Activated CD8-positive, alpha-beta memory T cell treated with anti-CD3 and anti-CD28 coated beads for 24 hours (primary cell): ENCODE results near the gene IPO13.

ENCODE experiments used
- DNase-seq: peaks from one replicate; pipeline ENCODE4 v3.0.0-alpha.2; 2020

The IPO13 gene

DNA sequence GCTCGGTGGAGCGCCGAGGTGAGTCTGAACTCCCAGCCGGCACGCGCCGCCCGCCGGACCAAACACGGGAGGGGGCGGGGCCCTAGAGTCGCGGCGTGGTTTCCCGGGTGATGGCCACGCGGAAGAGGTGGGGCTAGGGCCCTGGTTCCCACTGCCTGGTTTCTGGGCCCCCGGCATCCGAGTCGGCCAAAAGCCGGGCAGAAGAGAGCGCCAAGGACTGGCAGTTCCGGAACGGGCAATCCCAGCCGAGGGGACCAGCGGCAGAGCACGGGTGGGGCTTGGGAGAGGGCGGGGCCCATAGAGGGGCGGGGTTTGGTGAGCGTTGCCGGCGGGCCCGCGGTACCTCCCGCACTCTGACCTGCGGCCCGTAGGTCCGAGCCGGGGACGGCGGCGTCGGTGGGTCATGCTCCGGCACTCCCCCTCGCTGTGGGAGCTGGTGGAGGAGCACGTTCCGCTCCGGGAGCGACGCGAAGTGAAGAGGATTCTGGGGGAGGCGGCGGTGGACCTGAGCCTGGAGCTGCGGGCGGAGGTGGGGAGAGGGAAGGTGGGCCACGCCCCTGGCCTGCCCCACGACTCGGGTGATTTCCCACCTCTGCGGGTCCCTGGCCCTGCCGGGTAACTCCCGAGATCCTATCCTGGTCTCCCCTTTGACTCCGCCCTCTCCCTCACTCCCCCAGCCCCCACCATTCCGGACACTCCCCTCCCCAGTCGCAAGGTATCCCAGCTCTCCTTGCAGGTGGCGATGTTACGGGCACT, 44.9 kb downstream of the IPO13 start, which contains the start of gene CCDC24:
TSS of gene CCDC24 (plus strand) at position 124 of the 756 bp plus-strand sequence. CDS start at position 404, 280 bp downstream.
- peak; percentile 92 for DNase-seq

DNA sequence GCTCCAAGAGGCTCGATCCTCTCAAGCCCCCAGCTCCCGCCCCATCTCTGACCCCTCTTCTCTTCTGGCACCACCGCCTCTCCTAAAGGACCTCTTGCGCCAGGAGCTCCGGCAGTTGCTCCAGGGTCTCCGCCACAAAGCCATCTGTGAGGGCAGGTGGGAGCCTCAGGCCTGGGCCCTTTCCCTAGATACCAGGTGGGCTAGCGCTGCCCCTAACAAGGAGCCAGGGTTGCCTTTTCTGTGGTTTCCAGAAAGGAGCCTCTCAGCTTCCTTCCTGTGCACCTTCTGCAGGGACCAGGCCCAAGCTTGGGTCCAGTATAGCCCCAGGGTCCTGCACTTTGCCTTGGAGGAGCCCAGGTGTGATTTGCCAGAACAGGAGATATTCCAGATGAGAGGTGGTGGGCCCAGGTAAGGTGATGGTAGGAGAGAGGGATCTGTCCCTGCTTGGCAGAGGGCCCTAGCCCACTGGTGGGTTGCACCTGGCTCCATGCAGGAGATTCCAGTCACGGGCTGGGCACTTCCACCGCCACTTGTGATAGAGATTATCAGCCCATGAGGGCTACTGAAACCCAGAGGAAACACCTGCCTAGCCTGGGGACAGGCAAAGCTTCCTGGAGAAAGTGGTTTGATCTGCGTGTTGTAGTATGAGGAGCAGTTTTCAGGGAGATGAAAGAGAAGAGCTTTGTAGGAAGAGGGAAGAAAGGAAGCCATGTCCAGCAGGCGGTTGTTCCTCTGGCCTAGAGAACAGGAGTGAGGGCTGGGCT, 45.7 kb downstream of the IPO13 start:
- DNase-seq = no peak

DNA sequence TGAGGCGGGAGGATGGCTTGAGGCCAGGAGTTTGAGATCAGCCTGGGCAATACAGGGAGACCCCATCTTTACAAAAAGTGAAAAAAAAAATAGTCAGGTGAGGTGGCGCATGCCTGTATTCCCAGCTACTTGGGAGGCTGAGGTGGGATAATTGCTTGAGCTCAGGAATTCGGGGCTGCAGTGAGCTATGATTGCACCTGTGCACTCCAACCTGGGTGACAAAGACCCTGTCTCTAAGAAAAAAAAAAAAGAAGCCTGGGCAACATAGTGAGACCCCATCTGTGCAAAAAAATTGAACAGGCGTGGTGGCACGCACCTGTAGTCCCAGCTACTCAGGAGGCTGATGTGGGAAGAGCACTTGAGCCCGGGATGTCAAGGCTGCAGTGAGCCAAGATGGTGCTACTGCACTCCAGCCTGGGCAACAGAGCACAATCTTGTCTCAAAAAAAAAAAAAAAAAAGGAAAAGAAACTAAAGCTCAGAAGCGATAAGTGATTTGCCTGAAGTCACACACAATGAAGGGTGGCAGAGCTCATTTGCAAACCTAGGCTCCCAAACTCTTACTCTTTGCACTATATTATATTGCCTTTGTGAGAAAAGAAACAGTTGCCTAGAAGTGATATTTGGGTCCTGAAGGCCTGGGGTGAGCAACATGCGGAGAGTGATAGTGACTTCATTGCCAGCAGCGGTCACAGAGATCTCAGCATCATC, 46.6 kb downstream of the IPO13 start:
- no peak for DNase-seq

GRCh38 chr1:43994071-43994470, 47.3 kb downstream of the IPO13 start:
- DNase-seq = no peak

DNA sequence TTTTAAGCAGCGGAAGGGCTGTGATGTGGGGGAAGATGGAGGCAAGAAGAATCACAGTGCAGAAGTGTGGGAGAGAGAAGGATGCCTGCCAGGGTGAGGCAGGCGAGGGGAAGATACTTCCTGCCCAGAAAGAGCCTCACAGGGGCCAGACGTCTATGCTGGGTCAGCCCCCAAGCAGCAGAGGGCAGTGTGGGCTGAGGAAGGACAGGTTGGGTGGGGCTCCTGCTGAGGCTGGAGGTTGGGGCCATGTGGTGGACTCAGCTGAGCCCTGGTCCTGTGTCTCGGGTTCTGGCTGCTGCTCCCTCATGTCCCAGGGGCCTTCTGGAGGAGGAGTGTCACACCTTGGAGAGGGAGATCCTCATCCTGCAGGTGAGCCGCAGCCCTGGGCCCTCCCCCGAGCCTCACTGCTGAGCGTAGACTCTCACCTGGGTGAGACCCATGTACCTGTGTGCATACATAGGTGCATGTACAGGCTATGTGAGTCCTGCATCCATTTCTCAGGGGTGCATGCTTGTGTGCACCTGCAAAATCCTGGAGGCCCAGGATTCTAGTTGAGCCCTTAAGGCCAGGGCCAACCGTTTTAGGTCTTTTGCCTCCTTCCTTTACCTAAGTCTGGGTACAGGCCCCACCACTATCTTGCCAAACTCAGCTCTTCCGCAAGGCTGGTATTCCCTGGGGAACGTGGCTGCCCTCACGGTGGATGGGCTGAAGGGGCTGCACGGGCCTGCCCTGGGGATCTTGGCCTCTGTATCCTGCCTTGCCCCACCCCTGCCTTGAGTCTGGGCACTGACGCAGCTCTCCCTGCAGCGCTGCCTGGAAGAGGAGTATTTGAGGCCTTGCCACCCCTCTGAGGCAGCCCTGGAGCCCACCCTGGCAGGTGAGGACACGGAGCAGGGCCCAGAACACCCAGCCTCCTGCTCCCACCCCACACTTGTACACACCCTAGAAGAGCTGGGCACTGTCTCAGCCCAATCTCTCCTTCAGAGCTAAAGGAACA, 48.3 kb downstream of the IPO13 start:
- DNase-seq = no peak

GRCh38 chr1:43995984-43996732, 49.4 kb downstream of the IPO13 start:
- no peak for DNase-seq

- no peak for DNase-seq
Measured at GRCh38 chr1:43996733-43997115, 50.0 kb downstream of the IPO13 start.

DNA sequence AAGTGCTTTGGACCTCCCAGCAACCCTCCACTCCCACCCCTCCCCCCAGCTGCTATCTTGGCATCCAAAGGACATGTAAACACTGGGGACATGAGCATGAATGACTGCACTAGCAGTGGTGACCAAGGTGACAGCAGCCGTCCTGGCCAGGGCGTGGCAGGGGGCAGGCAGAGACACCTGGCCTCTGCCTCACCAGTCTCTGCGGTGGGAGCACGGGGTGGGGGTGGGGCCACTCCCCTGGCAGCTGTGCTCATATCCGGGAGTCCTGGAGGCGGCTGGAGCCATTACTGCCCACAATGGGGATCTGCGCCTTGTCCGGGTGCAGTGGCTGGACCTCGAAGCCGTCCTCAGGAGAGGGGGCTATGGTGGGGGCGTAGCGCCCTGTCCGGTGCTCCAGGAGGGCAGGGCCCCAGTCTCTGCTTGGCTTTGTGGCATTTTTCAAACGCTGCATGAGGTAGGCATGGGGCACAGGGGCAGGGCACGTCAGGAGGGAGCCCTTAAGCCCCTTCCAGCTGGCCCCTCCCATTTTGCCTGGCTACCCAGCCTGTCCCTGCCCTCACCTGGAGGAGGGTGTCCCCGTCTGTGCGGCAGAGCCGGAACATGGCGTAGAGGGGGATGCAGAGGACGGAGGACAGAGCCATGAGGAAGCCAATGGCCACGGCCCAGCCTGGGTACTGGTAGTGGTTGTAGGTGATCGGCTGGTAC, 50.7 kb downstream of the IPO13 start:
- DNase-seq = no peak

DNA sequence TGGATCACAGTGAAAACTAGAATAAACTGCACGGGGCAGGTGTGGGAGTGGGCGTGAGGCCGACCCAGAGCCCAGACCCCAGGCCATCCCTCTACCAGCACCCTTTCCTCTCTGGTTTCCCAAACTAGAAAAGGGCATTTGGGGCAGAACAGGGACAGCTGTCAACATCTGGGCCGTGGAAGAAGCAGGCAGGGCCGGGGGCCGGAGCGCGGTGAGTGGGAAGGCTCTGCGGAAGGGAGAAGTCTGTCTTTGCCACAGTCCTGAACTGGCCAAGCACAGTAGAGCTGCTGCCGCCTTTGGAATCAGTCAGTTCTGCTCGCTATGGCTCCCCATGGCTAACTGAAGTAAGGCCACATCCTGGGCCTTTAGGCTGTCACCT, 51.2 kb downstream of the IPO13 start:
- DNase-seq = no peak

DNA sequence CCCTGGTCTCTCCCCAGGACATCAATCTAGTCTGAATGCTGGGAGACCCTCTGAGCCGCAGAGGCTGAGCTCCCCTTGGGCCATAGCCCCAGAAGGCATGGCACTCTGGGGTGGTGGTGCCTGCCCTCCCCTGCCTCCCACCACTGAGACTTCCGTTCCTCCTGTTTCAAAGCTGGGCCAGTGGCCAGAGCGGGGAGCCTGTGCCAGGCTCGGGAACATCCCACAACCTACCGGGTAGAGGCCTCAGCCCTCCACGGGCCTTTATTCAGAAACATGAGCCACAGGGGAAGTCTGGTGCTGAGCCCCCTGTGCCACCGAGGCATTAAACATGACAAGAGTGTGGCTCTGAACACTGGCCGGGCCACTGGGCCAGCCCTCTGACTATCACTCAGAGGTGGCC, 52.7 kb downstream of the IPO13 start:
- no peak for DNase-seq

- no peak for DNase-seq
Measured at GRCh38 chr1:44000122-44000665, 53.4 kb downstream of the IPO13 start.

GRCh38 chr1:44002165-44002564, 55.4 kb downstream of the IPO13 start:
- no peak for DNase-seq

DNA sequence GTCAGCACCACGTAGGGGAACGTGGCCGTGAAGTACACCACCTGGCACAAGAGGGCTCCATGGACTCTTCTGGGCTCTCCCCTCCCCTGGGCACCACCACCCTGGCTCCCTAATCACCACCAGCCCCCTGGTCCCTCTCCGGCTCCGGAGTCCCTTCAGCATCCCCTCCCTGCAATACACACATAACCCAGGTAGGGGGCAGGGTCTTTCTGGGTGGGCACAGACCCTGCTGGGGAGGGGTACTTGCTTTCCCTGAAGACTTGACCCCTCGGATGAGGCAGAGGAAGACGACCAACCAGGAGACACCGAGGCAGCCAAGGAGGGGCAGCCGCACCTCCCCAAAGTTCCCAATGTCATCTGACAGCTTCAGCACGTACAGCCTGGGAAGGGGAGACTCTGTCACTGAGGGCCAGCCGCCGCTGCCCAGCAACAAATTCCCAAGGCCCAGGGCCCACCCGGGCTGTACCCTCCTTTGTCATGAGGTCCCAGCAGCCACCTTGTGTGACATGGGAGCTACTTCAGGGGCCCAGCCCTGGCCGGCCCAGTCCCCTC, 55.9 kb downstream of the IPO13 start:
- no peak for DNase-seq

GRCh38 chr1:44008259-44008658, 61.5 kb downstream of the IPO13 start:
- DNase-seq = no peak

GRCh38 chr1:44010935-44011471, 64.3 kb downstream of the IPO13 start:
- no peak for DNase-seq

DNA sequence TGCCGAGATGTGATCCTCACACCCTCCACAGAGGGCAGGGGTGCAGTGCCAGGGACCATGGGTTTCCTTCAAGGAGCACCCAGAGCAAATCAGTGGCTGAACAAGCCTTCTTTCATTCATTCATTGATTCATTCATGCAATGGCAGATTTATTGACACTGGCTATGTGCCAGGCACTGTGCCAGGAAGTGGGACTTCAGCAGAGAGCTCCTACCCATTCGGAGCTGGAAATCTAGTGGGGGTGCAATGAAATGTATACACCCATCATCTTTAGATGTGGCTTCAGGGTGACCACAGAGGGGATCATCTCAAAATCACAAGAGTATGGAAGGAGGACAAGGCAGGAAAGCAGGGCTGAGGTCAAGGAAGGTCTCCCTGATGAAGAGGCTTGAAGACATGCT, 65.7 kb downstream of the IPO13 start:
- no peak for DNase-seq

DNA sequence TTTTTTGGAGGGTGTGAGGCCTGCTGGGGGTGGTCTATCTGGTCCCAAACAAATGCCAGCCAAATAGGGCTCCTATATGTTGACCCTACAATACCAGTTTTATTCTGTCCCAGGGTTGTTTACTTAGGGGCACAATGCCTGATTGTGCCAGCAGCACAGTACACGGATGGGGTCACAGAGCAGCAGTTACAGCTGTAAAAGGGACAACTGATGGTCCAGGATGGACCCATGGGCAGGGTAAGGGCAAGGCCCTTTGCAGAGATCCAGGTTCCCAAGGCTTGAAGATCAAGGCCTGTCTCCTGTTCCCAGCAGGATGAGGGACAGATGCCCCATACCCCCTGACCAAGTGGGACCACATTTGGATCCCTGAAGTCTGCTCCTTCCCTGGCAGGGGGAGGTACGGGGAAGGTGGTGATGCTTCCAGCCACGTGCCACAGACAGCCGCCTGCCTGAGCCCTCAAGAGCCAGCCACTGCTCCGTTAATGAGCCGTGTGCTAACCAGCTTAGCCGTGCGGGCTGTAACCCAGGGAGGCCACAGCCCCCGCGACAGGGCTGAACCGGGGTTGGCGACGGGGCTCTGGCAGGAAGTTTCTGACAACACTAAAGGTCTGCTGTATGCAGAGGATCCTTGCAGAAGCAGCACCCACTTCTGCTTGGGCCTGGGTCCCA, 66.3 kb downstream of the IPO13 start:
- no peak for DNase-seq

DNA sequence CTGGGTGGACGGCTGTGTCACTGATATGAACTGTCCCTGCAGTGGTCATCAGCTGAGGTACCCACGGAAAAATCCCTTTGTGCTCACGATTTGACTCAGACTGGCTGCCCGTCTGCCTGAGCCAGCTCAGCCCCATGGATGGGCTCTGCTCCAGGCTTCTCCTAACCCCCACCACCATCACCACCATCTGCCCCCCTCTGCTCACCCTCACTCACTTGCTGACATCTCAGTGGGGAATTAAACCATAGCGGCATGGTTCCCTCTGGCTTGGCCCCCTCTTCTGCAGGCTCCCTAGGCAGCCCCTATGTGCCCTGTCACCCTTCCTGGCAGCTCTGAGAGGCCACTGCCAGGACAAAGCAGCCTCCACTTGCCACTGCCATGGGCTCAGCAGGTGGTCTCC, 67.2 kb downstream of the IPO13 start:
- no peak for DNase-seq

- no peak for DNase-seq
Measured at GRCh38 chr1:44014365-44015104, 67.8 kb downstream of the IPO13 start.
